Colonic mucosa (tissue), 4 donors: ENCODE data around the gene KPTN. TPM values are rescaled to one million over a fixed set of nuclear protein-coding genes. Genes with fewer than 3 reads are reported as not detected.

ENCODE experiments used
- DNase-seq: peaks from one replicate; pipeline ENCODE4 v3.0.0-alpha.2; 2020
- H3K27ac ChIP-seq: fragments of 200-600 bp; one replicate; pipeline ENCODE4 v1.8.0; 2021
- H3K27me3 ChIP-seq: fragments of 200-600 bp; one replicate; pipeline ENCODE4 v1.8.0; 2021
- H3K36me3 ChIP-seq: fragments of 200-600 bp; one replicate; pipeline ENCODE4 v1.8.0; 2021
- H3K4me1 ChIP-seq: fragments of 200-600 bp; one replicate; pipeline ENCODE4 v1.8.0; 2021; ENCODE audit warnings: mild to moderate bottlenecking
- H3K4me3 ChIP-seq: fragments of 200-600 bp; one replicate; pipeline ENCODE4 v1.8.0; 2021
- H3K9ac ChIP-seq, 2 donors: one replicate each; pipeline ENCODE4 v1.7.0; 2013; ENCODE audit warnings: control low read depth in 2 of 2, low read depth in 2 of 2, low read length in 2 of 2
- H3K9me3 ChIP-seq: fragments of 200-600 bp; one replicate; pipeline ENCODE4 v1.8.0; 2021
- intact Hi-C: fragments of 100-400 bp; cut with DNase I; formaldehyde crosslinking; loops from one replicate; pipeline ENCODE4 v1.14.1; 2022
- total RNA-seq, 2 donors: library from RNA; stranded (reverse); fragmentation: NEBNext Ultra II Directional in 1 of 2; extraction: Animal tissue kit (Norgen Biotek cat#: 25700) in 1 of 2; gene quantifications; one replicate each; pipeline ENCODE4 v1.2.1, GENCODE V29; 2021
- TF ChIP-seq, protein P1 (sequence below): fragments of 200-600 bp; IDR thresholded peaks from one replicate; pipeline ENCODE4 v1.8.0; 2022; ENCODE audit warnings: antibody characterized with exemption, mild to moderate bottlenecking
- donor health status: healthy.
- donor health status: DM: no; HTN: no; CAD: no.
- donor health status: DM: no; HTN: no; CAD: no.

Gene KPTN
- total RNA-seq, 2 donors from 2014 or later: 8.6 to 13.3 TPM

DNA sequence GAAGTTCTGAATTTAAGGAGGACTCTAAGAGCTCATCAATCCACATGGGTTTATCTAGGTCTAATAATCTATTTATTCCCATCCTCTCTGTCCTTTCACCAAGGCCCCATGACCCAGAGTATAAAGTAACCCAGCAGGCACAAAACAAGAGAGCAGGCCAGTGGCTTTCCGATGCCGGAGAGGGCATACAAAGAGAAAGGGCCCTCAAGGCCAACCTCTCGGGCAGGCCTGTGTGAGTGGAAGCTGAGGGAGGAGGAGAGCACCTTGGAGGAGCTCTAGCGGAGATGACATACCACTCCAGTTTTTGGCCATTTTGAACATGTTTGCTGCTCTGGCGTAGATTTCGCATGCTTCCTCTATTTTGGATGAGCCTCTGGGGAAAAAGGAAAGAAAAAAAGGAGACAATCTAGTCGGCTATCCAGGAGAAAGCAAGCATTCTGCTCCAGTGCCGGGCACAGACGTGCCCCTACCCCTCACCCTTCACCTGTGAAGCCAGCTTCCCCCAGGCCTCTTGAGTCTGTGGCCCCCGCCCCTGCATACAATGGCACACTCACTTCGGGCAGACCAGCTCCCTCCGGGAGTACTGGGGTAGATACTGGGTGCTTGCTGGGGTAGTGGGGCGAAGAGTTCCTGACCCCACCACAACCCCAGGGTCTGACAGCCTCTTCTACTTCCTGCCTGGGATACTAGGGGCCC is 19.3 kb upstream of the KPTN start:
- Histone ChIP-seq H3K4me3 (no peak overlapping the region), H3K27me3 (no peaks in the 10 kb centered on the region), H3K9me3 (no peaks in the 10 kb centered on the region), H3K36me3 (peaks cover 20% of the 10 kb centered on the region), H3K4me1 (no peaks in the 10 kb centered on the region), H3K27ac (no peak overlapping the region), H3K9ac (no peak overlapping the region)
- TF ChIP-seq, protein P1, sequence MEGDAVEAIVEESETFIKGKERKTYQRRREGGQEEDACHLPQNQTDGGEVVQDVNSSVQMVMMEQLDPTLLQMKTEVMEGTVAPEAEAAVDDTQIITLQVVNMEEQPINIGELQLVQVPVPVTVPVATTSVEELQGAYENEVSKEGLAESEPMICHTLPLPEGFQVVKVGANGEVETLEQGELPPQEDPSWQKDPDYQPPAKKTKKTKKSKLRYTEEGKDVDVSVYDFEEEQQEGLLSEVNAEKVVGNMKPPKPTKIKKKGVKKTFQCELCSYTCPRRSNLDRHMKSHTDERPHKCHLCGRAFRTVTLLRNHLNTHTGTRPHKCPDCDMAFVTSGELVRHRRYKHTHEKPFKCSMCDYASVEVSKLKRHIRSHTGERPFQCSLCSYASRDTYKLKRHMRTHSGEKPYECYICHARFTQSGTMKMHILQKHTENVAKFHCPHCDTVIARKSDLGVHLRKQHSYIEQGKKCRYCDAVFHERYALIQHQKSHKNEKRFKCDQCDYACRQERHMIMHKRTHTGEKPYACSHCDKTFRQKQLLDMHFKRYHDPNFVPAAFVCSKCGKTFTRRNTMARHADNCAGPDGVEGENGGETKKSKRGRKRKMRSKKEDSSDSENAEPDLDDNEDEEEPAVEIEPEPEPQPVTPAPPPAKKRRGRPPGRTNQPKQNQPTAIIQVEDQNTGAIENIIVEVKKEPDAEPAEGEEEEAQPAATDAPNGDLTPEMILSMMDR: no peak
- DNase-seq: no peak
- intact Hi-C loops: no loop called here

DNA sequence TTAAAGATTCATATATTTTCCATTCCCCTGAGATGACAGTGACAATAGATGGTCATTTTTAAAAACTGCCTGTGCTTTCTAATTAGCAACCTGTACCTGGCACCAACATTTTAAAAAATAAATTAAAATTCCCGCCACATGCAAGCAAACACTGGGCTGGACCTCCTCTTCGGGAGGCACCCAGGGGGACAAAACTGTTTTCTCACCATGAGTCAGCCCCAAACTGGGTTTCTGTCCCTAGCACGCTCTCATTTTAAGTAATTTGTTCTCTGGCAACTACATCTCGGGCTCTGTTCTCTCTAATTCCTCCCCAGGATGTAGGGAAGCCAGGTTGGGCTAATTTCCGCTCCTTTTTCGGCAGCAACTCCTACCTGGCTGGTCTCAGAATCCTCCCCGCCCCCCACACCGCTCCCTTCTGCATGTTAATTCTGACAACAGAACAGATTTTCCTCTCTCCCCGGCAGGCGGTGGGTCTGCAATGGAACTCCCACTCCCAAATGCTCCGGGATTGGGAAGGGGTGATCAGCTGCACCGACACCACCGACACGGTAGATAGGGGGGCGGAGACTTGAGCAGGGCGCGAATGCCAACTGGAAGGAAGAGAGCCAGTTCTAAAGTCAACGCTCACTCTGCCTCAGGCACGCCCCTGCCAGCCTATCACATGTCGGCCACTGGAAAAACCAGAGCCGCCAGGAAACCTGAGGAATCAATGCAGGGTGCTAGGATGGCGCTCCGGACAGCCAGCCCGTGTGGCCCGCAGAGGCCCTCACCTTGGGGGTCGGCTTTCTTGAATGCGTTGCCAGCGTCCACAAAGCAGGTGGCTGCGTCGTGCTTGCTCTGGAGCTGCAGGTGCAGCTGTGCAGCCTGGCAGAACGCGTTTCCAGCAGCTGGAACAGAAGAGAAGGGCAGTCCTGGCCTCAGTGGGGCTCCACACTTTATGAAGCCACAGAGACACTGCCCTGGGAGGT is 16.1 kb upstream of the KPTN start:
- Histone ChIP-seq H3K4me1 (no peaks in the 10 kb centered on the region), H3K9me3 (no peaks in the 10 kb centered on the region), H3K27ac (no peak overlapping the region), H3K4me3 (no peak overlapping the region), H3K36me3 (peaks cover 20% of the 10 kb centered on the region), H3K27me3 (no peaks in the 10 kb centered on the region), H3K9ac (no peak overlapping the region)
- intact Hi-C loops: no loop called here
- DNase-seq: no peak
- TF ChIP-seq, protein P1: no peak

DNA sequence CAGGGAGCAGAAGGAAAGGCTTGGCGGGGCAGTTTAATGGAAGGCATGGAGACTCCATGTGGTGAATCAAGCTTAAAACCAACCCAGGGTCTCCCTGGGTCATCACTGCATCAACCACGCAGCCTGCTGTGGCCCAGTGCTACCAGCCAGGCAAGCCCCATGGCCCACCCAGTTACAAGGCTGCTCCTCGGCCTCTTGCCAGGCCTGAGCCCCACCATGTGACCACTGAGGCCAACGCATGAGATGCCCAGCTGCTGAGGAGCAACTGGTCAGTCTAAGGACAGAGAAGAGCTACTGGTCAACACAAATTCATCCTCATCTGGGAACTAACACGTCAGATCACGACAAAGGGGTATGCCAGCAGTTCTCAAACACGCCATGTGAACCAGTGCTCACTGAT is 15.4 kb upstream of the KPTN start:
- Histone ChIP-seq H3K4me3 (no peak overlapping the region), H3K27ac (no peak overlapping the region), H3K36me3 (peaks cover 20% of the 10 kb centered on the region), H3K9ac (peak overlapping the region in 1 of 2 donors; percentile 30), H3K9me3 (no peaks in the 10 kb centered on the region), H3K4me1 (no peaks in the 10 kb centered on the region), H3K27me3 (no peaks in the 10 kb centered on the region)
- TF ChIP-seq, protein P1: no peak
- intact Hi-C loops: no loop called here
- no peak for DNase-seq

DNA sequence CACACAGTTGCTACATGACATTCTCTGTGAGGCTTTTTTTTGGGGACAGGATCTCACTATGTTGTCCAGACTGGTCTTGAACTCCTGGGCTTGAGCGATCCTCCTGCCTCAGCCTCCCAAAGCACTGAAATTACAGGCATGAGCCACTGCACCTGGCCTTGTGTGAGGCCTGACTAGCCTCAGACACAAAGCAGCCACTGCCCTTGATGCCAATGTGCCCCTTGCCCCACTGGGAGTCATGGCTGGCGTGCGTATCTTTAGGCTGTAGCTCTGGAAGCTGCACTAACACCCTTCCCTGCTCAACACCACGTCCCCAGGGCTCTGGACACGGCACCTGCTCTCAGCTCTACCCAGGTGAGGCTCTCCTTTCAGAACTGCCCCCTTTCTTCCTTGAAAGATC is 14.5 kb upstream of the KPTN start:
- no peaks in the 10 kb centered on the region for H3K4me1 ChIP-seq
- peaks cover 16% of the 10 kb centered on the region for H3K36me3 ChIP-seq

DNA sequence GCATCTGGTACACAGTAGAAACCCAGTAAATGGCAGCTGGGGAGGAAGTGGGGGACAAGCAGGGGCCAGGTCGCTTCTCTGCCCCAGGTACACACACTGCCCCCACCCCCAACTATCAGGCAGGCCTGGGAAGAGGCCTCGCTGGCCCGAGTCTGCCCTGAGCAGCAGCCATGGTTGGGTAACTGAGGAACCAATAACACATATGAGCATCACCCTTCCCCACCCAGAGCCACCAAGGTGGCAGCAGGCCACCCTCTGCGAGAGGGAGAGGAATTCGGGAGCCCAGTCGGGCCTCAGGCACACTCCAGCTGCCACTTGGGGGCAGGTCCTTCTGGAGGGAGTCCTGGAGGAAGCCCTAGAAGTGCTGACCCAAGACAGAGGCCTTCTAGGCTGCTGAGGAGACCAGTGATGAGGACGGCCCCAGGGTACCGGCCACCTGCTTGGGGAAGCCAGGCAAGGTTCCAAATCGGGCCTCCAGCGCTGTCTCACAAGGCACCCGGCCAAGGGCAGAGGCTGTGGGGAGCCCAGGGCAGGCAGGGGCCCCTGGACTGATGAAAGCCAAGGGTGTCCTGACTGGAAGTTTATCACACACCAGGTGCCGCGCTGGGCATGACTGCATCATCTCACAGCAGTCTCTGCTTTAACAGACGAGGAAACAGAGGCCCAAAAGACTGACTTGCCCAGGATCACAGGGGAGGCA is 14.0 kb upstream of the KPTN start:
- no peak for DNase-seq
- Histone ChIP-seq H3K9ac (no peak overlapping the region), H3K27ac (no peak overlapping the region), H3K36me3 (peaks cover 10% of the 10 kb centered on the region), H3K27me3 (no peaks in the 10 kb centered on the region), H3K4me3 (no peak overlapping the region), H3K4me1 (no peaks in the 10 kb centered on the region), H3K9me3 (no peaks in the 10 kb centered on the region)
- TF ChIP-seq, protein P1: no peak
- intact Hi-C loops: no loop called here

More for the DNA sequence above, 14.5 kb upstream of the KPTN start:
- no peak overlapping the region for H3K27ac ChIP-seq
- H3K27me3 ChIP-seq: no peaks in the 10 kb centered on the region
- TF ChIP-seq, protein P1: no peak
- no peak for DNase-seq
- H3K9me3 ChIP-seq: no peaks in the 10 kb centered on the region
- intact Hi-C loops: no loop called here
- no peak overlapping the region for H3K9ac ChIP-seq
- no peak overlapping the region for H3K4me3 ChIP-seq
